ENCODE measurements around the gene TAS2R30.

- TF ChIP-seq CTCF (conservative IDR thresholded peaks at IDR 0.05; ENCODE audit: low read depth, low read length), result no peak
- no peak for TF ChIP-seq EZH2 (IDR thresholded peaks at IDR 0.05; ENCODE audit: borderline replicate concordance, low read depth, low read length, poor library complexity, severe bottlenecking)
Measured at GRCh38 chr12:11174022-11174421, 39.6 kb upstream of the TAS2R30 start.
